ENCODE measurements around the gene MFAP5.

MFAP5 gene

GRCh38 chr12:8648576-8649205, 13.9 kb downstream of the MFAP5 start:
- Histone ChIP-seq H3K9ac (ENCODE audit: low read depth, low read length) (no peak overlapping the region), H3K36me3 (ENCODE audit: insufficient read depth, low read length) (no peaks in the 10 kb centered on the region), H4K20me1 (ENCODE audit: insufficient read depth, low read length) (no peaks in the 10 kb centered on the region), H3K27me3 (ENCODE audit: insufficient read depth, low read length, poor library complexity) (peaks cover 4% of the 10 kb centered on the region), H3K9me3 (ENCODE audit: insufficient read depth, low read length, severe bottlenecking) (no peaks in the 10 kb centered on the region), H3K79me2 (ENCODE audit: insufficient read depth, low read length) (no peaks in the 10 kb centered on the region), H3K4me2 (ENCODE audit: insufficient read depth, low read length) (no peak overlapping the region), H2AFZ (ENCODE audit: low read depth, low read length) (no peak overlapping the region), H3K4me1 (ENCODE audit: insufficient read depth, low read length) (peaks cover 20% of the 10 kb centered on the region), H3K27ac (ENCODE audit: low read length) (no peak overlapping the region), H3K4me3 (ENCODE audit: low read depth in 1 of 2, low read length in 2 of 2) (no peak overlapping the region)
- no peak for ATAC-seq (ENCODE audit: insufficient read depth, low read depth)
- TF ChIP-seq CTCF (IDR thresholded peaks at IDR 0.05; ENCODE audit: borderline replicate concordance, extremely low read depth, low read length, poor library complexity, severe bottlenecking): no peak
- TF ChIP-seq EZH2 (IDR thresholded peaks at IDR 0.05; ENCODE audit: borderline replicate concordance, low read depth, low read length, severe bottlenecking): no peak
- no peak for DNase-seq

GRCh38 chr12:8647968-8648367, 14.7 kb downstream of the MFAP5 start:
- Histone ChIP-seq H3K79me2 (ENCODE audit: insufficient read depth, low read length) (no peaks in the 10 kb centered on the region), H3K36me3 (ENCODE audit: insufficient read depth, low read length) (no peaks in the 10 kb centered on the region), H2AFZ (ENCODE audit: low read depth, low read length) (no peak overlapping the region), H3K9ac (ENCODE audit: low read depth, low read length) (no peak overlapping the region), H4K20me1 (ENCODE audit: insufficient read depth, low read length) (no peaks in the 10 kb centered on the region), H3K4me2 (ENCODE audit: insufficient read depth, low read length) (no peak overlapping the region), H3K4me3 (ENCODE audit: low read depth in 1 of 2, low read length in 2 of 2) (no peak overlapping the region), H3K4me1 (ENCODE audit: insufficient read depth, low read length) (peaks cover 22% of the 10 kb centered on the region), H3K27ac (ENCODE audit: low read length) (no peak overlapping the region), H3K9me3 (ENCODE audit: insufficient read depth, low read length, severe bottlenecking) (no peaks in the 10 kb centered on the region), H3K27me3 (ENCODE audit: insufficient read depth, low read length, poor library complexity) (peaks cover 4% of the 10 kb centered on the region)
- DNase-seq (no peak), ATAC-seq (ENCODE audit: insufficient read depth, low read depth) (no peak)
- no peak for TF ChIP-seq EZH2 (IDR thresholded peaks at IDR 0.05; ENCODE audit: borderline replicate concordance, low read depth, low read length, severe bottlenecking)
- TF ChIP-seq CTCF (IDR thresholded peaks at IDR 0.05; ENCODE audit: borderline replicate concordance, extremely low read depth, low read length, poor library complexity, severe bottlenecking): no peak

- no peaks in the 10 kb centered on the region for H3K79me2 ChIP-seq (ENCODE audit: insufficient read depth, low read length)
- H3K27me3 ChIP-seq (ENCODE audit: insufficient read depth, low read length, poor library complexity): peaks cover 4% of the 10 kb centered on the region
- H3K4me3 ChIP-seq (ENCODE audit: low read depth in 1 of 2, low read length in 2 of 2): no peak overlapping the region; a peak in 1 of 4 replicates
- H2AFZ ChIP-seq (ENCODE audit: low read depth, low read length): peak overlapping the region; percentile 57
- H3K4me2 ChIP-seq (ENCODE audit: insufficient read depth, low read length): peak overlapping the region; percentile 47
- H3K36me3 ChIP-seq (ENCODE audit: insufficient read depth, low read length): no peaks in the 10 kb centered on the region
- peak; percentile 56 for DNase-seq
- TF ChIP-seq CTCF (IDR thresholded peaks at IDR 0.05; ENCODE audit: borderline replicate concordance, extremely low read depth, low read length, poor library complexity, severe bottlenecking) (no peak), EZH2 (IDR thresholded peaks at IDR 0.05; ENCODE audit: borderline replicate concordance, low read depth, low read length, severe bottlenecking) (no peak)
- H3K9ac ChIP-seq (ENCODE audit: low read depth, low read length): 0 out of 2 replicates have a peak overlapping the region, but pooled peaks have one; percentile 16
- ATAC-seq (ENCODE audit: insufficient read depth, low read depth): peak; percentile 94
- no peaks in the 10 kb centered on the region for H4K20me1 ChIP-seq (ENCODE audit: insufficient read depth, low read length)
- H3K9me3 ChIP-seq (ENCODE audit: insufficient read depth, low read length, severe bottlenecking): no peaks in the 10 kb centered on the region
- H3K4me1 ChIP-seq (ENCODE audit: insufficient read depth, low read length): peaks cover 22% of the 10 kb centered on the region
- H3K27ac ChIP-seq (ENCODE audit: low read length): peak overlapping the region; percentile 81
Observed at GRCh38 chr12:8644345-8645248, 18.0 kb downstream of the MFAP5 start.
